Inflammatory macrophage treated with lipopolysaccharide for 1 hour (primary cell): ENCODE measurements around the gene TSPEAR.

ENCODE experiments used
- DNase-seq, 2 donors: peaks; one replicate each; pipeline ENCODE4 v3.0.0-alpha.2; 2020 to 2022

Gene TSPEAR

GRCh38 chr21:44456214-44456914, 255.0 kb downstream of the TSPEAR start:
- no peak for DNase-seq

- DNase-seq: peak; percentile 21 to 40
Measured at GRCh38 chr21:44455524-44456213, 255.7 kb downstream of the TSPEAR start.

GRCh38 chr21:44454747-44455523, 256.4 kb downstream of the TSPEAR start, which contains the start of gene LRRC3:
Gene LRRC3 (plus strand): TSS chr21:44455510. CDS start chr21:44456645, 1,135 bp downstream.
- DNase-seq: peak; percentile 81 to 91

GRCh38 chr21:44454058-44454457, 257.3 kb downstream of the TSPEAR start:
- DNase-seq: no peak

GRCh38 chr21:44453120-44453519, 258.3 kb downstream of the TSPEAR start:
- no peak for DNase-seq

- no peak for DNase-seq
Measured at GRCh38 chr21:44450999-44451398, 260.4 kb downstream of the TSPEAR start.

- DNase-seq: no peak
Measured at GRCh38 chr21:44450402-44450801, 261.0 kb downstream of the TSPEAR start.

- DNase-seq: no peak
Measured at GRCh38 chr21:44449473-44450363, 261.7 kb downstream of the TSPEAR start.

GRCh38 chr21:44448651-44449131, 262.7 kb downstream of the TSPEAR start:
- DNase-seq: no peak
